RKO (cell line): ENCODE data around the gene CAMKMT.

ENCODE experiments used
- DNase-seq: peaks from one replicate; pipeline ENCODE4 v3.0.0-alpha.2; 2016; ENCODE audit warnings: low spot score

The CAMKMT gene

GRCh38 chr2:44598330-44599119, 236.8 kb downstream of the CAMKMT start:
- no peak for DNase-seq

DNA sequence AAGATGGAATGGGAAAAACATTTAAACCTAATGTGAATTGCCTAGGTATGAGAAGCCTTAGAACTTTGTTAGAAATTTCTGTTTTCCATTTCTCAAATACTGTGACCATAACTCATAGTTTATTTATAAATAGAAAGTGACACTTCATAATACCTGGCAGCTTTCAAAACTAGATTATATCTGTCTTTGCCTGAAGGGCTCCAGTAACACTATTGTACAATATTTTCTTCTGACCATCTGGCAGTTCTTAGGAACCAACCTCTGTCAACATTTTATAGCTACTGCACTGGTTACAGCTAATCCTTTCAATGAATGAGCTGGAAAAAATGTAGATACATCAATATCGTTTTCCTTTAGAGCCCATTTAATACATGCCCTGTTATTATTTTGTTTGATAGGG, 237.4 kb downstream of the CAMKMT start:
- no peak for DNase-seq

DNA sequence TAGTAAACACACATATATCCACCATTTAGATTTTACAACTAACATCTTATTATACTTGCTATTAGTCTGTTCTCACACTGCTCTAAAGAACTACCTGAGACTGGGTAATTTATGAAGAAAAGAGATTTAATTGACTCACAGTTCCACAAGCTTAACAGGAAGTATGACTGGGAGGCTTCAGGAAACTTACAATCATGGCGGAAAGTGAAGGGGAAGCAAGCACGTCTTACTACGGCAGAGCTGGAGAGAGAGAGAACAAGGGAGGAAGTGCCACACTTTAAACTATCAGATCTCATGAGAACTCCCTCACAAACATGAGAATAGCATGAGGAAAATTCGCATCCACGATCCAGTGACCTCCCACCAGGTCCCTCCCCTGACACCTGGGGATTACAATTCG, 240.7 kb downstream of the CAMKMT start:
- no peak for DNase-seq

- DNase-seq = no peak
Measured at GRCh38 chr2:44605511-44605910, 243.8 kb downstream of the CAMKMT start.

DNA sequence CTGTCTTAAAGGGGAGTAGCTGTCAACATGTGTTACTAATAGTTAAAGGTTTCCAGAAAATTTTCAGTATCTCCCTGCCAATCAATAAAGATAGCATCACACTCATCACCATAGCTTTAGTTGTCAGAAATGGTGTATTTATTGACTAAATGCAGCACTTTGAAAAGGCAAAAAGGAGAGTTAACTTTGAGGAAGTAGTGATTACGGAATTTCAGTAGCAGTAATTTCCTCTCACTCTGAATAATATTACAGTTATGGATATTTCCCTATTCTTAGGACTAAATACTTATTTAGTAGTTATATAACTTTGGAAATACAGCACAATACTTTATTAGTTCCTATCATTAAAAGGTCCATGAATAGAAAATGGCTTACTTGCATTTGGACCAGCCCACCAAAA, 250.5 kb downstream of the CAMKMT start:
- no peak for DNase-seq

GRCh38 chr2:44614940-44615339, 253.2 kb downstream of the CAMKMT start:
- DNase-seq = no peak

DNA sequence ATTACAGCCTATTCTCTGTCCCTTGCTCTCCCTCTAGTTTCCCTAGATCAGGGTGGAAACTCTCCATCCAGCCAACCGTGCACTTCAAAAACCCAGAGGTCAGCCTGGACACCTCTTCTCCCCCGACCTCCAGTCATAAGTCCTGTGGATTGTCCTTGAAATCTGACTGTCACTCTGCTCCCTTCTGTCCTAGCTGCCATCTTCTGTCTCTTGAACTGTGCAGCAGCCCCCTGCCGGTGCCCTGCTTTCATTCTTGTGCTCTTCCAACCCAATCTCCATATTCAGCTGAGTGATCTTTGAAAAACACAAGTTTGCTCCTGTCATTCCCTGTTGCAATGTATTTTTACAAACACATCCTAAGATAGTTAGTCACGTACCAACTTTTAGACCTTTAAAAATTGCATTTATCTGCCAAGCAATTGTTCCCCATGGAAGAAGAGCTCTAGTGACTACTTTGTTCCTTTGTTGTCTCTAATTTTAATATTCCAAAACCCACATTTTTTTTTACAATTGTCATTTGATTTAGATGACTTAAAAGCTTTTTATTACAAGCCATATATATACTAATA, 254.3 kb downstream of the CAMKMT start:
- DNase-seq = no peak

- DNase-seq = no peak
Measured at GRCh38 chr2:44616667-44617155, 255.0 kb downstream of the CAMKMT start.

GRCh38 chr2:44618251-44619023, 256.7 kb downstream of the CAMKMT start:
- DNase-seq = no peak

- no peak for DNase-seq
Measured at GRCh38 chr2:44620189-44620990, 258.6 kb downstream of the CAMKMT start.

GRCh38 chr2:44623622-44624351, 262.0 kb downstream of the CAMKMT start:
- DNase-seq = no peak

- no peak for DNase-seq
Measured at GRCh38 chr2:44628297-44628696, 266.6 kb downstream of the CAMKMT start.

GRCh38 chr2:44632931-44633689, 271.4 kb downstream of the CAMKMT start:
- DNase-seq = no peak

GRCh38 chr2:44635725-44636124, 274.0 kb downstream of the CAMKMT start:
- DNase-seq = no peak

DNA sequence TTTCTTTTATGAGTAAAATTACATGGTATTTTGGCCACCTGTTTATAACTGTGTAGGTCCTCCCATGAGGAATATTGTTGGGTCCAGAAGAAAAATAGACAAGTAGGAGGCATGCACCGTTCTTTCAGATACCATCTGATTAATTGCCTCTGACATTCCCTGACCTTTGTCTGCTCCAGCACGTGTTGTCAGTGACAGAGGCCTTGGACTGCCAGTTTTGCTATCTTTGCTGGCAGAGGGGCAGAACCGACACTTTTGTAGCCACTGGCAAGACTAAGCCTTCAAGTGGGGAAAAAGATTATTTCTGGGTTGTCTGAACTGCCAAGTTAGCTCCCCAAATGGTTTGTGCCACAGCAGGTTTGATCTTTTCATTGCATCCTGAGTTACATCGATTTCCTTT, 276.9 kb downstream of the CAMKMT start:
- DNase-seq = no peak

DNA sequence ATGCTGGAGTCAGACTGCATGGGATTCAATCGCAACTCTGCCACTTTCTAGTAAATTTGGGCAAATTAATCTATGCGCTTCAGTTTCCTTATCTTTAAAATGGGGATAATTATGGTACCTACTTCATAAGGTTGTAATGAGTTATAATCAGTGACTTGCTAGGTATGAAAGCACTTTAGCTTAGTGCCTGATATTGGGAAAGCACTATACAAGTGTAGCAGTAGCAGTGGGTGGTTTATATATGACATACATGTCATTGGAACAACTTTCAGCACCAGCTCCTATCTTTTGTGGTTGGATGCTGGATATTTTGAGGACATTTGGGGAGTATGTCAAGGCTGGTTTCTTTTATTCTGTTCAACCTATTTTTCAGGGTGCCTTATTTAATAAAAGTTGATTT, 277.7 kb downstream of the CAMKMT start:
- no peak for DNase-seq

GRCh38 chr2:44642123-44642857, 280.5 kb downstream of the CAMKMT start:
- DNase-seq = no peak

GRCh38 chr2:44645937-44646336, 284.2 kb downstream of the CAMKMT start:
- no peak for DNase-seq

DNA sequence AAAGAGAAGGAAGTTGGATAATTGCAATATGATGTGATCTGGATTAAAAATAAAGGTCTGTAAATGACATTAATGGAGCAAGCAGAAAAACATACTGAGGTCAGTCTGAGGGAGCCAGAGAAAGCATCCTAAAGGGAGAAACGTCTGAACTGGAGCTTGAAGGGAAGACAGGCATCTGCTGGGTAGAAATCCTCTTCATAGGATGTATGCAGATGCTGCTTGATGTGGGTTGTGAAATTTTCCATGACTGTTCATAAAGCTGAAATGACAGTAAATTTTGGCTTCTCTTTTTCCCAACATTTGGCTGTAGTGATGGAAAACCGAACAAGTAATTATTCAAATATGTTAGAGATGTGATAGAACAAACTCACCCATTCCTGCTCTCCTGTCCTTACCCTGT, 287.6 kb downstream of the CAMKMT start:
- DNase-seq = no peak

- no peak for DNase-seq
Measured at GRCh38 chr2:44650796-44651195, 289.0 kb downstream of the CAMKMT start.
